Measurements from ENCODE around the gene RHNO1. TPM values are rescaled to one million over a fixed set of nuclear protein-coding genes. Genes with fewer than 3 reads are reported as not detected.

RHNO1 gene
- total RNA-seq, 1 donor from 2014 or later = 24.5 TPM

DNA sequence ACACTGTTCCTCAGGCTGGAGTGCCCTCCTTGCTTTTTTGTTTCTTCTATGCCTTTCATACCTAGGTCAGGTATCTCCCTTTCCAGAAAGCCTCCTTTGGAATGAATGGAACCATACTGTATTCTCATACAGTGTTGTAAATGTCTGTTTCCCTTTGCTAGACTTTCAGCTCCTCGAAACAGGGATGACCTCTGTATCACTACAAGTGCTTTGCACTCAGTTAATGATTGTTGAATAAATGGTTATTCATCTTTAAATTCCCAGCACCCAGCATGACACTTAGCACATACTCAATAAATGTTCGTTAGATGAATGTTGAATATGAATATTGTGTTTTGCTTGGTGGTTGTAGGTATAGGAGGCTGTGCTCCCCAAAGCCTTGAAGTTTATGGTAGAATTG lies 7.8 kb downstream of the RHNO1 start:
- Mint-ChIP-seq H3K27me3 (ENCODE audit: unreplicated experiment) (no peaks in the 10 kb centered on the region), H3K36me3 (ENCODE audit: unreplicated experiment) (peaks cover 3% of the 10 kb centered on the region), H3K4me3 (ENCODE audit: unreplicated experiment) (no peak overlapping the region), H3K27ac (ENCODE audit: unreplicated experiment) (peak overlapping the region; percentile 11), H3K9me3 (ENCODE audit: unreplicated experiment) (no peaks in the 10 kb centered on the region), H3K4me1 (ENCODE audit: unreplicated experiment) (peaks cover 2% of the 10 kb centered on the region)
- DNase-seq (ENCODE audit: extremely low spot score, unreplicated experiment) = no peak
- TF ChIP-seq CTCF (IDR thresholded peaks at IDR 0.05) = no peak

- Mint-ChIP-seq H3K27ac (ENCODE audit: unreplicated experiment) (no peak overlapping the region), H3K4me3 (ENCODE audit: unreplicated experiment) (no peak overlapping the region), H3K4me1 (ENCODE audit: unreplicated experiment) (peaks cover 14% of the 10 kb centered on the region), H3K27me3 (ENCODE audit: unreplicated experiment) (no peaks in the 10 kb centered on the region), H3K9me3 (ENCODE audit: unreplicated experiment) (no peaks in the 10 kb centered on the region), H3K36me3 (ENCODE audit: unreplicated experiment) (peaks cover 3% of the 10 kb centered on the region)
- no peak for TF ChIP-seq CTCF (IDR thresholded peaks at IDR 0.05)
- DNase-seq (ENCODE audit: extremely low spot score, unreplicated experiment) = no peak
These were observed 9.9 kb downstream of the RHNO1 start for GRCh38 chr12:2886768-2887450.

DNA sequence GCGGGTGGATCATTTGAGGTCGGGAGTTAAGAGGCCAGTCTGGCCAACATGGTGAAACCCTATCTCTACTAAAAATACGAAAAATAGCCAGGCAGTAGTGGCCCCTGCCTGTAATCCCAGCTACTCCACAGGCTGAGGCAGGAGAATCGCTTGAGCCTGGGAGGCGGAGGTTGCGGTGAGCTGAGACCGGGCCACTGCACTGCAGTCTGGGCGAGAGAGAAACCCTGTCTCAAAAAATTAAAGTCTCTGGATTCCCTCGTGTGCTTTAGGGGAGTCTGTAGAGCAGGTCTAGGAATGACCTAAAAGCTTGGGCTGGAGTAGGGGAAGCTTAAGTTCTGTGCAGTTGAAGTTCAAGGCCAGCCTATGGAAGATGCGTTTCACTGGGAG lies 13.0 kb downstream of the RHNO1 start:
- DNase-seq (ENCODE audit: extremely low spot score, unreplicated experiment) = no peak
- Mint-ChIP-seq H3K4me3 (ENCODE audit: unreplicated experiment) (peak overlapping the region; percentile 94), H3K36me3 (ENCODE audit: unreplicated experiment) (peaks cover 6% of the 10 kb centered on the region), H3K27me3 (ENCODE audit: unreplicated experiment) (no peaks in the 10 kb centered on the region), H3K9me3 (ENCODE audit: unreplicated experiment) (no peaks in the 10 kb centered on the region), H3K27ac (ENCODE audit: unreplicated experiment) (peak overlapping the region; percentile 96), H3K4me1 (ENCODE audit: unreplicated experiment) (peaks cover 33% of the 10 kb centered on the region)
- no peak for TF ChIP-seq CTCF (IDR thresholded peaks at IDR 0.05)

GRCh38 chr12:2890388-2891239 lies 13.6 kb downstream of the RHNO1 start, which contains the start of gene TULP3:
Gene TULP3, plus strand, starts transcription at chr12:2890891. Its CDS starts 57 bp downstream, at chr12:2890948.
- Mint-ChIP-seq H3K27ac (ENCODE audit: unreplicated experiment) (peak within 1 kb of the TSS; percentile 96), H3K4me3 (ENCODE audit: unreplicated experiment) (peak within 1 kb of the TSS; percentile 94), H3K36me3 (ENCODE audit: unreplicated experiment) (peaks cover 6% of the 10 kb centered on the region), H3K27me3 (ENCODE audit: unreplicated experiment) (no peaks in the 10 kb centered on the region), H3K4me1 (ENCODE audit: unreplicated experiment) (peaks cover 39% of the 10 kb centered on the region), H3K9me3 (ENCODE audit: unreplicated experiment) (no peaks in the 10 kb centered on the region)
- peak; percentile 99 for DNase-seq (ENCODE audit: extremely low spot score, unreplicated experiment)
- no peak for TF ChIP-seq CTCF (IDR thresholded peaks at IDR 0.05)

Data from osteocyte (in vitro differentiated cells).